AG04450 (cell line): Measurements from ENCODE around the gene RNF13. TPM values are rescaled to one million over a fixed set of nuclear protein-coding genes. Genes with fewer than 3 reads are reported as not detected.

Experiments
- CTCF ChIA-PET: fragments of 300-600, 350-600 bp; formaldehyde crosslinking; extraction: SDS; loops from one replicate; lab custom pipeline; 2022; ENCODE audit warnings: antibody characterized with exemption, inconsistent platforms; lab: Charles Lee
- POLR2A ChIA-PET: fragments of 350-600 bp; formaldehyde crosslinking; extraction: SDS; loops from one replicate; lab custom pipeline; 2021; ENCODE audit warnings: antibody characterized with exemption, inconsistent platforms; lab: Yijun Ruan, JAX
- DNase-seq: peaks from one replicate; pipeline ENCODE4 v3.0.0-alpha.2; 2011; ENCODE audit warnings: low read depth, low spot score
- H3K27ac ChIP-seq: one replicate; pipeline ENCODE4 v1.5.1; 2012; ENCODE audit warnings: low read depth, low read length, control low read depth
- H3K27me3 ChIP-seq: one replicate; pipeline ENCODE4 v1.6.0; 2012; ENCODE audit warnings: low read length; ENCODE audit not compliant: control insufficient read depth, insufficient read depth
- H3K4me3 ChIP-seq: 2 replicates; pipeline ENCODE4 v1.5.1; 2011; ENCODE audit warnings: mild to moderate bottlenecking, low read depth, low read length, control low read depth
- H3K9me3 ChIP-seq: 2 replicates; pipeline ENCODE4 v1.5.1; 2012; ENCODE audit warnings: low read length; ENCODE audit not compliant: control insufficient read depth, insufficient read depth
- polyA plus RNA-seq: library from polyadenylated mRNA; depleted of rRNA; stranded (reverse); fragments of >200 nt; gene quantifications from 2 replicates; pipeline ENCODE4 v1.2.3, GENCODE V29; 2011
- TF ChIP-seq, protein P1 (sequence below): IDR thresholded peaks from 2 replicates; pipeline ENCODE4 v1.5.1; 2011; ENCODE audit warnings: low read depth, low read length, control low read depth, inconsistent platforms

The RNF13 gene
- polyA plus RNA-seq, 1 experiment, result 46.3 TPM

DNA sequence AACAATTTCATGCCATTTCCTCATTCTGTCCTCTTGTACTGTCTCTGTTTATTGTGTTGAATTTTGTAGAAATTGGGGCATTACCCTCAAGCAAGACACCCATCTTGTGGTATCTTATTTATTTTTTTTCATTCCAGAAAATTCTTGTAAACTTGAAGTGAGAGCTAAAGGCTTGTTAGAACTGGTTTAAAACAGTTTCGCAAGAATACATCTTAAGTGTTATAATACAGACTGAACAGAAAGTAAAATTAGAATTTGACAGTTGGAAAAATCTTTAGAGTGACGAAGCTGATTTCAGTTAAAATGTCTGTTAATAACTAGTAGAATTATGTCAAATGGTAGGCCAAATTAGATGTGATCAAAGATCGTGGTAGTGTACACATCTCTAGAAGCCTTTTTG is 26.9 kb downstream of the RNF13 start:
- POLR2A ChIA-PET, result no interaction called here
- peaks cover 8% of the 10 kb centered on the region for H3K9me3 ChIP-seq
- TF ChIP-seq, protein P1, sequence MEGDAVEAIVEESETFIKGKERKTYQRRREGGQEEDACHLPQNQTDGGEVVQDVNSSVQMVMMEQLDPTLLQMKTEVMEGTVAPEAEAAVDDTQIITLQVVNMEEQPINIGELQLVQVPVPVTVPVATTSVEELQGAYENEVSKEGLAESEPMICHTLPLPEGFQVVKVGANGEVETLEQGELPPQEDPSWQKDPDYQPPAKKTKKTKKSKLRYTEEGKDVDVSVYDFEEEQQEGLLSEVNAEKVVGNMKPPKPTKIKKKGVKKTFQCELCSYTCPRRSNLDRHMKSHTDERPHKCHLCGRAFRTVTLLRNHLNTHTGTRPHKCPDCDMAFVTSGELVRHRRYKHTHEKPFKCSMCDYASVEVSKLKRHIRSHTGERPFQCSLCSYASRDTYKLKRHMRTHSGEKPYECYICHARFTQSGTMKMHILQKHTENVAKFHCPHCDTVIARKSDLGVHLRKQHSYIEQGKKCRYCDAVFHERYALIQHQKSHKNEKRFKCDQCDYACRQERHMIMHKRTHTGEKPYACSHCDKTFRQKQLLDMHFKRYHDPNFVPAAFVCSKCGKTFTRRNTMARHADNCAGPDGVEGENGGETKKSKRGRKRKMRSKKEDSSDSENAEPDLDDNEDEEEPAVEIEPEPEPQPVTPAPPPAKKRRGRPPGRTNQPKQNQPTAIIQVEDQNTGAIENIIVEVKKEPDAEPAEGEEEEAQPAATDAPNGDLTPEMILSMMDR, result no peak
- no peaks in the 10 kb centered on the region for H3K27me3 ChIP-seq
- no peak overlapping the region for H3K27ac ChIP-seq
- no peak for DNase-seq
- CTCF ChIA-PET, result interaction anchor here (1.4 kb wide), 1 partner anchor 68 kb away, joined by 3 read pairs; no protein-coding TSS in a partner anchor
- no peak overlapping the region for H3K4me3 ChIP-seq

DNA sequence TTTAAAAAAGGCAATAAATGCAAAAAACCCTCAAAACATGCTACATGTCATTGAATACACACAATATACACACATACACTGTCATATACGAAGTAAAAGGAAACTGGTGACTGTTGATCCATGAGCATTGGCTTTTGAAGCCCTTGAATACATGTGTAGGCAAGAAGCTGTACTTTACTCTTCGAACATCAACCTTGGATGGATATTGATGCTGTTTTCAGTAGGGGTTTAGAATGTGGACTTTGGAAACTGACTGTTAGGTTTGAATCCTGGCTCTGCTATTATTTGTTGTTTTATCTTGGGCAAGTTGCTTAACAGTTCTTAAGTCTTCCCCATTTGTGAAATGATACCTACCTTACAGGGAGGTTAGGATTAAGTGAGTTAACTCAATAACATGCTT is 30.5 kb downstream of the RNF13 start:
- Histone ChIP-seq H3K27ac (no peak overlapping the region), H3K9me3 (peaks cover under 1% of the 10 kb centered on the region), H3K4me3 (no peak overlapping the region), H3K27me3 (no peaks in the 10 kb centered on the region)
- POLR2A ChIA-PET, result interaction anchor here (0.7 kb wide), 1 partner anchor 565 kb away, joined by 3 read pairs; no protein-coding TSS in a partner anchor
- DNase-seq, result no peak
- CTCF ChIA-PET, result interaction anchor here (0.9 to 1.7 kb wide), 2 partner anchors 35 to 36 kb away, joined by 3 to 7 read pairs; no protein-coding TSS in a partner anchor
- TF ChIP-seq, protein P1, result no peak

DNA sequence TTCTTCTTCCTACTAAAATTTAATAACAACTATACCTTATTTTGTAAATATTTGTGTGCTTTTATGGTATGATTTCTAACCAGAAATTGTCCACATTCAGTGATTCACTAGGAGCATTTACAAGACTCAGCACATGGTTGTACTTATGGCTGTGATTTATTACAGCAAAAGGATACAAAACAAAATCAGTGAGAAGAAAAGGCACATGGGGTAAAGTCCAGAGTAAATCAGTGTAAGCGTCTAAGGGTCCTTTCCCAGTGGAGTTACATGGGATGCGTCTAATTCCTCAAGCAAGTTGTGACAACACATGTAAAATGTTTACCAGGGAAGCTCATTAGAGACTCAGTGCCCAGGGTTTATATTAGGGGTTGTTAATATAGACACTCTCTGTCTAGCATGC is 31.1 kb downstream of the RNF13 start:
- Histone ChIP-seq H3K27me3 (no peaks in the 10 kb centered on the region), H3K9me3 (no peaks in the 10 kb centered on the region), H3K4me3 (no peak overlapping the region), H3K27ac (no peak overlapping the region)
- DNase-seq, result no peak
- ChIA-PET POLR2A (interaction anchor here (0.7 kb wide), 1 partner anchor 565 kb away, joined by 3 read pairs; no protein-coding TSS in a partner anchor), CTCF (interaction anchor here (0.9 to 1.7 kb wide), 2 partner anchors 36 kb away, joined by 3 to 7 read pairs; no protein-coding TSS in a partner anchor)
- TF ChIP-seq, protein P1, result no peak

DNA sequence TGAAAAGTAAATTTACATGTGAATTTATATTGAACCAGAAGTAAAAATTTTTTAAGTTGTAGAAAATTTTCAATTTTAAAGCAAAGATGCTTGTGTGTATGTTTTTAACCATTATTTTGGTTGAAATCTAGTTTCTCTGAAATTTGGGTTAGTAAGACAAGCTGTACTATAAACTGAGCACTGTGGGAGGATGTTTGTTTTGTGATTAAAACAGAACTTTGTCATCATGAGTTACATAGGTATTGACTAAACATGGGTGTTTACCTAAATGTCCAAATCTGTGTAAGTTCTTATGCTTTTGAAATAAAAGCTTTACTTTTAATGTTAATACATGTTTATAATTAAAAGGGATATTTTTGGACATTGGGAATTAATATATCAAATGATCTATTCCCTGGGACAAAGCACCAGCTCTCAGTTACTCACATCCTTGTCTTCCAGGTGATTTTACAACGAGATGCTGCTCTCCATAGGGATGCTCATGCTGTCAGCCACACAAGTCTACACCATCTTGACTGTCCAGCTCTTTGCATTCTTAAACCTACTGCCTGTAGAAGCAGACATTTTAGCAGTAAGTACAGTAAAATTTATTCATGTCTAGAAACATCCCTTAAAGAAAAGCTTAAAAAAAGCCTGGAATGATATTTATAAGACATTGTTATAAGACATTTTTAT is 32.7 kb downstream of the RNF13 start:
- Histone ChIP-seq H3K4me3 (no peak overlapping the region), H3K27ac (no peak overlapping the region), H3K27me3 (no peaks in the 10 kb centered on the region), H3K9me3 (no peaks in the 10 kb centered on the region)
- CTCF ChIA-PET, result interaction anchor here (0.9 to 1.0 kb wide), 2 partner anchors 34 to 38 kb away, joined by 3 to 4 read pairs; no protein-coding TSS in a partner anchor
- TF ChIP-seq, protein P1, result no peak
- no peak for DNase-seq
- POLR2A ChIA-PET, result no interaction called here

DNA sequence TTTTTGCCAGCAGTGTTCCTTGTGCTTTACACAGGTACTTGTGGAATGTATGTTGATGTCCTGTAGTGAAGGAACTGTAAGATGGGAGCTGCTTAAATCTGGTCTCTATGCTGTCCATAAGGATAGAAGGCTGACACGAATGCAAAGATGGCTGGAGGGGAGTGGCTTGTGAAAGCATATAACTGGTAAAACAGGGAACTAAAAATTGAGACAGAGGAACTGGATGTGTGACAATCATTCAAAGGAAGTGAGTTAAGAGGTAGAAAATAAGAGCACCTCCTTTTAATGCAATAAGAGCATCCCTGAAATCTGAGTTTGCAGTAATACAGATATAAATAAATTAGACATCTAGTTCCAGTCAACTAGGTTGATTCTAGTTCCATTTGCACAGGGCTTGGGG is 35.2 kb downstream of the RNF13 start:
- Histone ChIP-seq H3K27ac (no peak overlapping the region), H3K27me3 (no peaks in the 10 kb centered on the region), H3K9me3 (no peaks in the 10 kb centered on the region), H3K4me3 (no peak overlapping the region)
- no peak for DNase-seq
- ChIA-PET CTCF (interaction anchor here (1.8 kb wide), 1 partner anchor 32 kb away, joined by 10 read pairs; no protein-coding TSS in a partner anchor), POLR2A (no interaction called here)
- TF ChIP-seq, protein P1, result no peak
